HepG2 (cell line): ENCODE data around the gene TOGARAM1. TPM values are rescaled to one million over a fixed set of nuclear protein-coding genes. Genes with fewer than 3 reads are reported as not detected.

Experiments
- ATAC-seq: fragments of 200-7000 bp; cut with Tn5 transposase; 3 replicates; pipeline ENCODE4 v1.9.1; 2020; ENCODE audit warnings: mild to moderate bottlenecking, moderate library complexity
- BruUV-seq: library from RNA; stranded (reverse); fragments of 400-500 nt; replicated peaks from 2 replicates; lab custom pipeline; 2021; lab: Mats Ljungman, UMichigan
- CTCF ChIA-PET: fragments of 300-600 bp; formaldehyde crosslinking; extraction: SDS; loops from one replicate; lab custom pipeline; 2021; ENCODE audit warnings: low total read pairs, inconsistent platforms, low intra/inter-chr PET ratio; lab: Yijun Ruan, JAX
- POLR2A ChIA-PET: fragments of 350-600 bp; sonication (Branson Sonifier 250); formaldehyde crosslinking; loops from one replicate; lab custom pipeline; 2020; ENCODE audit warnings: antibody characterized with exemption, inconsistent platforms; lab: Yijun Ruan, JAX
- DNase-seq: peaks from one replicate; pipeline ENCODE4 v3.0.0-alpha.2; 2015; ENCODE audit warnings: low spot score
- FAIRE-seq: peaks from 3 replicates; lab custom pipeline; 2011; peaks lifted over from hg19 to GRCh38; lab: Jason Lieb, UNC
- H2AFZ ChIP-seq: one replicate; pipeline ENCODE4 v1.6.1; 2011; ENCODE audit warnings: low read length, inconsistent platforms
- H3K27ac ChIP-seq: fragments of 300-600 bp; 3 replicates; pipeline ENCODE4 v1.8.0; 2011; ENCODE audit warnings: mixed run types, mild to moderate bottlenecking, mixed read lengths, low read length, inconsistent platforms; ENCODE audit not compliant: insufficient read depth; ENCODE audit errors: extremely low read length
- H3K27me3 ChIP-seq, 2 experiments: fragments of 200-600 bp in 1 of 2; 2 replicates in 1 of 2; 3 replicates in 1 of 2; pipeline versions ENCODE4 v1.6.0 to v1.8.0; 2011; ENCODE audit warnings: low read length in 2 of 2, mild to moderate bottlenecking in 2 of 2, moderate library complexity in 2 of 2, inconsistent platforms in 1 of 2; ENCODE audit not compliant: insufficient read depth in 2 of 2, control insufficient read depth in 1 of 2
- H3K36me3 ChIP-seq, 2 experiments: fragments of 200-600 bp in 1 of 2; replicated peaks in 1 of 2; 2 replicates in 1 of 2; 3 replicates in 1 of 2; pipeline versions ENCODE4 v1.5.1 to v1.8.0; 2011; ENCODE audit warnings: low read length in 2 of 2, inconsistent platforms in 1 of 2; ENCODE audit not compliant: insufficient read depth in 2 of 2, control insufficient read depth in 1 of 2
- H3K4me1 ChIP-seq: 2 replicates; pipeline ENCODE4 v1.5.1; 2012; ENCODE audit warnings: low read length, inconsistent platforms; ENCODE audit not compliant: insufficient read depth
- H3K4me2 ChIP-seq: 2 replicates; pipeline ENCODE4 v1.6.0; 2011; ENCODE audit warnings: low read depth, low read length, inconsistent platforms
- H3K4me3 ChIP-seq, 3 experiments: fragments of 200-600 bp in 1 of 3; sonication (generic), shearing (Covaris generic) in 1 of 3; replicated peaks in 1 of 3; 2 replicates each; pipeline ENCODE4 v1.5.1; 2011 to 2016; ENCODE audit warnings: low read length in 3 of 3, inconsistent platforms in 2 of 3, low read depth in 2 of 3, mild to moderate bottlenecking in 2 of 3, control low read depth in 1 of 3, mixed read lengths in 1 of 3; ENCODE audit not compliant: insufficient read depth in 1 of 3
- H3K79me2 ChIP-seq: one replicate; pipeline ENCODE4 v1.6.1; 2011; ENCODE audit warnings: low read length, inconsistent platforms; ENCODE audit not compliant: insufficient read depth
- H3K9ac ChIP-seq: 2 replicates; pipeline ENCODE4 v1.6.0; 2011; ENCODE audit warnings: mild to moderate bottlenecking, low read depth, low read length, inconsistent platforms; ENCODE audit not compliant: insufficient read depth
- H3K9me3 ChIP-seq: 2 replicates; pipeline ENCODE4 v1.5.1; 2012; ENCODE audit warnings: mild to moderate bottlenecking, low read length
- H4K20me1 ChIP-seq: 2 replicates; pipeline ENCODE4 v1.6.0; 2011; ENCODE audit warnings: inconsistent platforms, mild to moderate bottlenecking, low read length, moderate library complexity; ENCODE audit not compliant: insufficient read depth
- ARNTL ChIP-seq: sonication (generic); formaldehyde crosslinking; IDR thresholded peaks from 2 replicates; pipeline ENCODE4 v1.4.0; 2020; ENCODE audit warnings: mild to moderate bottlenecking, missing genetic modification reagents
- ATF5 ChIP-seq: sonication (generic); formaldehyde crosslinking; IDR thresholded peaks from 2 replicates; pipeline ENCODE4 v1.4.0; 2020; ENCODE audit warnings: mild to moderate bottlenecking, low read depth, missing genetic modification reagents
- FOXA3 ChIP-seq: IDR thresholded peaks from 2 replicates; pipeline ENCODE4 v1.6.1; 2016; ENCODE audit warnings: missing genetic modification reagents, missing compliant biosample characterization
- GLMP ChIP-seq: sonication (generic); formaldehyde crosslinking; IDR thresholded peaks from 2 replicates; pipeline ENCODE4 v1.9.0; 2021; ENCODE audit warnings: missing genetic modification reagents, mild to moderate bottlenecking, borderline replicate concordance
- HDAC2 ChIP-seq: sonication (generic); formaldehyde crosslinking; IDR thresholded peaks from 2 replicates; pipeline ENCODE4 v1.4.0; 2020; ENCODE audit warnings: missing genetic modification reagents
- KLF15 ChIP-seq: sonication (generic); formaldehyde crosslinking; IDR thresholded peaks from 2 replicates; pipeline ENCODE4 v1.8.1; 2023; ENCODE audit warnings: borderline replicate concordance, mild to moderate bottlenecking, inconsistent platforms, missing genetic modification reagents, mixed read lengths
- ZNF3 ChIP-seq: IDR thresholded peaks from 2 replicates; pipeline ENCODE4 v1.7.0; 2017; ENCODE audit warnings: inconsistent platforms
- ZNF720 ChIP-seq: sonication (generic); formaldehyde crosslinking; IDR thresholded peaks from 2 replicates; pipeline ENCODE4 v1.4.0; 2020; ENCODE audit warnings: missing genetic modification reagents
- WGBS: methylation state at CpG from one replicate; pipeline ENCODE4 v1.1.6; 2017; ENCODE audit warnings: low lambda C conversion rate; 5-methylcytosine and 5-hydroxymethylcytosine counted together
- in situ Hi-C: cut with HindIII; loops from 2 replicates; pipeline ENCODE4 v1.10.0; 2017; ENCODE audit warnings: low pct_unique_long_range_greater_than_20kb; ENCODE audit not compliant: extremely low pct_ligation_motif_present
- intact Hi-C: fragments of 100-400 bp; cut with micrococcal nuclease; formaldehyde crosslinking; loops from one replicate; pipeline ENCODE4 v1.10.0; 2022; ENCODE audit not compliant: unreplicated experiment
- polyA plus RNA-seq, 8 experiments: library from polyadenylated mRNA; depleted of rRNA in 3 of 8; stranded (reverse) in 7 of 8; unstranded in 1 of 8; fragments of >200 nt; fragmentation: Illumina TruSeq in 4 of 8; extraction: Trizol in 4 of 8; gene quantifications; 2 replicates each; pipeline versions ENCODE4 v1.2.1 to v1.2.3, GENCODE V29; 2011 to 2016; ENCODE audit warnings: low read depth in 4 of 8, missing spikeins in 1 of 8, mixed read lengths in 1 of 8; ENCODE audit not compliant: insufficient read depth in 1 of 8
- total RNA-seq, 5 experiments: library from RNA; depleted of rRNA; stranded (reverse); fragments of >200 nt; fragmentation: Illumina TruSeq; extraction: Trizol; gene quantifications; 2 replicates each; pipeline ENCODE4 v1.2.3, GENCODE V29; 2016; ENCODE audit warnings: low read depth in 1 of 5
- TF ChIP-seq, protein P1 (sequence below): sonication (generic); formaldehyde crosslinking; IDR thresholded peaks from 2 replicates; pipeline ENCODE4 v1.4.0; 2020; ENCODE audit warnings: low read depth, mild to moderate bottlenecking, missing genetic modification reagents

Gene TOGARAM1
- total and polyA plus RNA-seq, 2 of the 13 experiments (the other 11 are each of a cell fraction or from before 2014, with no cell fraction given), result 5.6 to 9.8 TPM

GRCh38 chr14:44995196-44995595, 33.2 kb downstream of the TOGARAM1 start (continued):
- TF ChIP-seq FOXA3 (CRISPR knock-in tag), result peak; percentile 49; the same call in 1 of the 2 replicates
- TF ChIP-seq, all 625 proteins: peak for 9

DNA sequence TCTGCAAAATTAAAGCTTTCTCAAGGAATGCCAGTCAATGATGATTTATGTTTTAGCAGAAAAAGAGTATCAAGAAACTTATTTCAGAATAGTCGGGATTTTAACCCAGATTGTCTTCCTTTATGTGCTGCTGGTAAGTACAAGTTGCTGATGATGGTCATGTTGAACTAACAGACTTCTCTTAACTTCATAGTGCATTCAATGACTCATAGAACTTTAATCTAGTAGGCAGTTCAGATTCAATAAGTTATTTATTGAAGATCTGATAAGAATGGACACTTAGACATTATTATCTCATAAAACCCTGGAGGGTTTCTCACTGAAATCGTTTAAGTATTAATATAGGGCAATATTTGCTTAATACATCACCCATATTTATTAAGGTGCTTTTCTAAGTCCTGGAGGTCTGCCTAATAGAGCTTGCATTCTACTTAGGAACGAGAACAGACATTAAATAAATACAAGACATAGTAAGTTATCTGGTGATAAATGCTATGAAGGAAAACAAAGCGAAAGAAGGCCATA, 33.8 kb downstream of the TOGARAM1 start:
- in situ Hi-C loops, result no loop called here
- H3K36me3 ChIP-seq, result peaks cover 3 to 9% of the 10 kb centered on the region in 2 experiments; a peak in 4 of 5 replicates
- CTCF ChIA-PET, result no interaction called here
- TF ChIP-seq ZNF3 (no peak), ARNTL (CRISPR knock-in tag) (no peak), ZNF720 (CRISPR knock-in tag) (no peak), ATF5 (CRISPR knock-in tag) (no peak), HDAC2 (no peak), KLF15 (CRISPR knock-in tag) (no peak), GLMP (CRISPR knock-in tag) (no peak)
- TF ChIP-seq, protein P1, sequence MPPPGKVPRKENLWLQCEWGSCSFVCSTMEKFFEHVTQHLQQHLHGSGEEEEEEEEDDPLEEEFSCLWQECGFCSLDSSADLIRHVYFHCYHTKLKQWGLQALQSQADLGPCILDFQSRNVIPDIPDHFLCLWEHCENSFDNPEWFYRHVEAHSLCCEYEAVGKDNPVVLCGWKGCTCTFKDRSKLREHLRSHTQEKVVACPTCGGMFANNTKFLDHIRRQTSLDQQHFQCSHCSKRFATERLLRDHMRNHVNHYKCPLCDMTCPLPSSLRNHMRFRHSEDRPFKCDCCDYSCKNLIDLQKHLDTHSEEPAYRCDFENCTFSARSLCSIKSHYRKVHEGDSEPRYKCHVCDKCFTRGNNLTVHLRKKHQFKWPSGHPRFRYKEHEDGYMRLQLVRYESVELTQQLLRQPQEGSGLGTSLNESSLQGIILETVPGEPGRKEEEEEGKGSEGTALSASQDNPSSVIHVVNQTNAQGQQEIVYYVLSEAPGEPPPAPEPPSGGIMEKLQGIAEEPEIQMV (CRISPR knock-in tag), result no peak
- TF ChIP-seq, all 625 proteins: peak for 0
- no peak overlapping the region for H3K4me3 ChIP-seq
- H3K9ac ChIP-seq, result no peak overlapping the region; the same call in 1 of the 2 replicates
- no peak overlapping the region for H3K27ac ChIP-seq
- no peaks in the 10 kb centered on the region for H4K20me1 ChIP-seq
- H2AFZ ChIP-seq, result no peak overlapping the region
- DNase-seq (no peak), ATAC-seq (no peak), FAIRE-seq (no peak)
- peaks cover 26% of the 10 kb centered on the region for H3K4me1 ChIP-seq
- POLR2A ChIA-PET, result no interaction called here
- WGBS, result 86% methylated on average over 4 of the region's 4 CpGs
- H3K27me3 ChIP-seq, result no peaks in the 10 kb centered on the region
- H3K4me2 ChIP-seq, result no peak overlapping the region
- intact Hi-C loops, result no loop called here
- H3K9me3 ChIP-seq, result no peaks in the 10 kb centered on the region
- H3K79me2 ChIP-seq, result peaks cover 2% of the 10 kb centered on the region
- BruUV-seq, result no TSS peak
